HG03575 (cell line): ENCODE results near the gene NAV2.

Experiments
- ATAC-seq: cut with Tn5 transposase; IDR thresholded peaks from one replicate; pipeline ENCODE4 v1.9.1; 2021; ENCODE audit not compliant: unreplicated experiment, insufficient number of reproducible peaks, low FRiP score; ENCODE audit errors: extremely low read depth

Gene NAV2

GRCh38 chr11:19714022-19714386 lies 1.4 kb downstream of the NAV2 start:
- ATAC-seq = no peak

GRCh38 chr11:19714387-19715363 lies 2.0 kb downstream of the NAV2 start:
- no peak for ATAC-seq

GRCh38 chr11:19715373-19715772 lies 2.7 kb downstream of the NAV2 start:
- ATAC-seq = no peak

GRCh38 chr11:19718051-19718450 lies 5.4 kb downstream of the NAV2 start:
- no peak for ATAC-seq

- no peak for ATAC-seq
These were observed 6.3 kb downstream of the NAV2 start for GRCh38 chr11:19718951-19719350.

GRCh38 chr11:19719960-19720359 lies 7.3 kb downstream of the NAV2 start:
- ATAC-seq = no peak

- no peak for ATAC-seq
These were observed 8.5 kb downstream of the NAV2 start for GRCh38 chr11:19721176-19721575.

- no peak for ATAC-seq
These were observed 10.1 kb downstream of the NAV2 start for GRCh38 chr11:19722702-19723101.

- no peak for ATAC-seq
These were observed 11.1 kb downstream of the NAV2 start for GRCh38 chr11:19723572-19724342.

- no peak for ATAC-seq
These were observed 12.1 kb downstream of the NAV2 start for GRCh38 chr11:19724765-19725164.

GRCh38 chr11:19725379-19726079 lies 12.9 kb downstream of the NAV2 start:
- no peak for ATAC-seq

- ATAC-seq = no peak
These were observed 14.6 kb downstream of the NAV2 start for GRCh38 chr11:19727246-19727645.

- ATAC-seq = no peak
These were observed 15.8 kb downstream of the NAV2 start for GRCh38 chr11:19728436-19728835.

- ATAC-seq = no peak
These were observed 16.5 kb downstream of the NAV2 start for GRCh38 chr11:19729141-19729540.

- ATAC-seq = no peak
These were observed 17.7 kb downstream of the NAV2 start for GRCh38 chr11:19730373-19730772.

- no peak for ATAC-seq
These were observed 21.5 kb downstream of the NAV2 start for GRCh38 chr11:19734171-19734570.

- no peak for ATAC-seq
These were observed 22.7 kb downstream of the NAV2 start for GRCh38 chr11:19735157-19735908.

GRCh38 chr11:19735909-19736498 lies 23.4 kb downstream of the NAV2 start:
- no peak for ATAC-seq
